GM08714 (cell line): ENCODE measurements around the gene ZNF223.

Experiments used
- H3K4me3 ChIP-seq: fragments of 200-500 bp; sonication (Bioruptor generic); 2 replicates; pipeline ENCODE4 v1.5.1; 2014; ENCODE audit warnings: mild to moderate bottlenecking, low read length, inconsistent platforms
- ZNF274 ChIP-seq: IDR thresholded peaks from 2 replicates; pipeline ENCODE4 v1.6.1; 2012; ENCODE audit warnings: mild to moderate bottlenecking, low read depth, low read length

The ZNF223 gene

GRCh38 chr19:44109458-44109857 lies 57.6 kb downstream of the ZNF223 start:
- no peak for TF ChIP-seq ZNF274
- no peak overlapping the region; the same call in 1 of the 2 replicates for H3K4me3 ChIP-seq

- H3K4me3 ChIP-seq: peak overlapping the region; percentile 95
- no peak for TF ChIP-seq ZNF274
Observed at GRCh38 chr19:44111910-44112463, 60.2 kb downstream of the ZNF223 start.

DNA sequence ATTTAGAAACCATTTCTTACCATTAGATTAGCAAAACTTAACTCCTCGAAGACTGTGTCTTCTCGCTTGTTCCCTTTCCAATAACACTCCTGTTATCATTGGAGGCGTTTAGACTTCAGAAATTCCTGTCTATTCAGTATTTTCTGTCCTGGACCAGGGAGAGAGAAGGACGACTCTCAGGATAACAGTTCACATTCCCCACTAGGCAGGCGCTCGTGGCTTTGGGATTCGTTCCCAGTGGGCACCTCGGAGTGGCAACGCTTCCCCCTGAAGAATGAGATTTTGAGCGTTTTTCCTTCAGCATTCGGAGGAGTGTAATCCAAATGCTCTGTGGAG lies 60.9 kb downstream of the ZNF223 start:
- peak overlapping the region; percentile 95 for H3K4me3 ChIP-seq
- no peak for TF ChIP-seq ZNF274

- TF ChIP-seq ZNF274: no peak
Observed at GRCh38 chr19:44113138-44113783, 61.4 kb downstream of the ZNF223 start, which contains the start of gene ZNF225. ZNF225 (plus strand) TSS chr19:44113399; CDS start chr19:44115828, 2,429 bp downstream.

DNA sequence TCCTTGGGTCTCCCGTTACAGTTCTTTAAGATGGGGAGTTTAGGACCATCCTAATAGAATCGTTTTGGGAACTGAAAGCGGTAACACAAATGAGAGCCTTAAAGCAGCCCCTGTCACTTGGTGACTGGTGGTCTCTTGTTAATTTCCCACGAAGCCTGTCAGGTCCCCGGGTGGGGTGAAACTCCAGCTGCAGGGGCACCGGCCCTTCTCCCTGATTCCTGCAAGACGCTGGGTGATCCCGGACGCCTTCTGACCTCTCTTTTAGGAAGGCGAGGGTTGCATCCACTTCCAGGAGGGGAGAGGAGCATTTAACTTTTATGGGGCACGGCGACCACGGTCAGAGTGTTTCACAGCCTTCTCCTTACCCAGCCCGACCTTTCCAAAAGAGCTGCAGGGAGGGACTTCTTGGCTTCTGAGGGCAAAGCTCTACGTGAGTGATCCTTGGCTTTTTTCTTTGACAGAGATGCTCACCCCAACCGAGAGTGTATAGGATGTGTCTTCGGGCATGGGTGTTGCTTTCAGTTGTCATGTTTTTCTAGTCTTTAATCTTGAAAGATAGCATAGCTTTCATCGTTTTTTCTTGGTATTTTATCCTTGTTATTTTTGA lies 62.1 kb downstream of the ZNF223 start:
- TF ChIP-seq ZNF274: no peak
- H3K4me3 ChIP-seq: peak overlapping the region; percentile 95

More at GRCh38 chr19:44113138-44113783, 61.4 kb downstream of the ZNF223 start, which contains the start of gene ZNF225:
- H3K4me3 ChIP-seq: peak within 1 kb of the TSS; percentile 95
